ENCODE data around the gene CISTR. TPM values are rescaled to one million over a fixed set of nuclear protein-coding genes. Genes with fewer than 3 reads are reported as not detected.
A peak's percentile ranks its signal among the peaks of the same experiment; 100 is the strongest.

The CISTR gene
- total and polyA plus RNA-seq, 2 experiments from 2014 or later = not detected

DNA sequence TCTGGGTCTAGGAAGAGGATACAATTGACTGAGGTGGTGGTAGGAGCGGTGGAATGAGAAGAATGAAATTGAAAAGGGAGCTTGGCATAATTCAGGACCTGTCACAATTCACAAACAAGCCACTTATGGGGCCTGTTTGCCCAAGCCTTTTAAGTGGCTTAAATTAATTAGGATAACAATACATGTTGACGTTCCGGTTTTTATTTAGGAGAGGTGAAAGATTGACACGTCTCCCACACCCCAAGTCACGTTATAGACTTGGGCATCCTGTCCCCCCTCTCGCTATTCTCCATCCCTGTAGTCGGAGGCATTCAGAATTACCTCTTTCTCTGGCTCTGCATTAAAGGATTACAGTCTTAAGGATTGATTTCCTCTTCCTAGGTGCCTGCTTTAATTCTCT lies 23.6 kb downstream of the CISTR start (continued):
- TF ChIP-seq REST (IDR thresholded peaks at IDR 0.05; ENCODE audit: unreplicated experiment) (no peak), EZH2phosphoT487 (IDR thresholded peaks at IDR 0.05; ENCODE audit: unreplicated experiment) (no peak), POLR2AphosphoS5 (IDR thresholded peaks at IDR 0.05; ENCODE audit: low read depth) (no peak), CREB1 (CRISPR knock-in tag; IDR thresholded peaks at IDR 0.05; ENCODE audit: low read depth) (no peak), ZNF114 (CRISPR knock-in tag; IDR thresholded peaks at IDR 0.05) (no peak)

DNA sequence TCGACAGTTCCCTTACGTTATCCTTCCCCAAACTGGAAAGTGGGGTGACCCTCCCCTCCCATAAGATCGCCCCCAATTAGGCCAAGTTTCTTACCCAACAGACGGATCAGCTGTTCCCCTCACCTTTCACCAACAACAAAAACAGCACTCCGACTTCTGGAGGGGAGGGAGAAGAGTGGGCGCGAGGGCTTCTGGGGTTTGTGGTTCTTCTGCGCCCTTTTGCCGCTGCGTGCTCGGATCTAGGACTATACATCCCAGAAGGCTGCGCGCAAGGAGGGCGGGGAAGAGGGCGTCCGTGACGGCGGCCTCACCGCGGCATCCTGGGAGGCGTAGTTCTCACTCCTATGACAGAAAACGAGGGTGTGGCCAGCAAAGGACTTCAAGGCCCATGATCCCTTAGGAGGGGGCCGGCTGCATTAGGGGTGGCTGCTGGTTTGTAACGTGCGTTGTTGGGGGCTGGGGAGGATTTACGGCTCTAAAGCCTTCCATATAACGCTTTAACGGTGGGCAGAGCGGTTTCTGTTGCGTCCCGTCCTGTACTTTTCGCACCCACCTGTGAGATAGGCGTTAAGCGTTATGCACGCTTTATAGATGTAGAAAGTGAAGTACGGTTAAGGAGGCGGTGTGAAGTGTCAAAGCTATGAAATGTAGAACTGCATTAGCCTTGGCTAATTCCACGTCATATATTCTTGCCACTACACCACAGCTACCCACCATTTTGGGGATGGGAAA lies 24.3 kb downstream of the CISTR start, which contains the start of gene CALCOCO1:
Gene CALCOCO1, minus strand, starts transcription at position 143 of the 732 bp plus-strand sequence. CDS start 2,210 bp downstream, outside the sequence.
- H3K36me3 Mint-ChIP-seq (ENCODE audit: low read depth) = no peaks in the 10 kb centered on the region
- Histone ChIP-seq H3K27ac (ENCODE audit: low read depth) (no peak within 1 kb of the TSS), H3K36me3 (ENCODE audit: insufficient read depth) (no peaks in the 10 kb centered on the region), H3K4me2 (peak within 1 kb of the TSS; percentile 73), H3K79me2 (replicated peaks; ENCODE audit: insufficient read depth) (no peaks in the 10 kb centered on the region), H3K4me3 (peak within 1 kb of the TSS; percentile 58), H3K27me3 (ENCODE audit: insufficient read depth) (peaks cover under 1% of the 10 kb centered on the region; the same call in 1 of the 2 replicates), H3F3A (replicated peaks; ENCODE audit: low read depth) (no peaks in the 10 kb centered on the region), H4K20me1 (replicated peaks; ENCODE audit: insufficient read depth) (no peaks in the 10 kb centered on the region), H3K9me2 (ENCODE audit: insufficient read depth) (no peaks in the 10 kb centered on the region), H2AFZ (peak within 1 kb of the TSS; percentile 77; the same call in 1 of the 2 replicates), H3K4me1 (ENCODE audit: insufficient read depth) (peaks cover 8% of the 10 kb centered on the region; the same call in 1 of the 2 replicates)
- H3K27me3 Mint-ChIP-seq (ENCODE audit: insufficient read depth, low read depth, poor library complexity) = peaks cover 16% of the 10 kb centered on the region
- H3K4me1 Mint-ChIP-seq = peaks cover 16% of the 10 kb centered on the region; the same call in 2 of the 3 replicates
- ATAC-seq = peak; percentile 99
- H3K27ac Mint-ChIP-seq = peak within 1 kb of the TSS; percentile 82
- H3K4me3 Mint-ChIP-seq = peak within 1 kb of the TSS; percentile 93
- DNase-seq (ENCODE audit: low spot score) = peak; percentile 99
- peaks cover 2% of the 10 kb centered on the region; the same call in 2 of the 3 replicates for H3K9me3 Mint-ChIP-seq
- TF ChIP-seq ETS1 (IDR thresholded peaks at IDR 0.05) (peak; percentile 100), CTCF (conservative IDR thresholded peaks at IDR 0.05; ENCODE audit: low read depth in 2 of 2) (no peak), POLR2AphosphoS5 (IDR thresholded peaks at IDR 0.05; ENCODE audit: low read depth) (peak; percentile 88), CREB1 (CRISPR knock-in tag; IDR thresholded peaks at IDR 0.05; ENCODE audit: low read depth) (peak; percentile 95), ZNF114 (CRISPR knock-in tag; IDR thresholded peaks at IDR 0.05) (peak; percentile 77; the same call in 1 of the 2 replicates), EZH2phosphoT487 (IDR thresholded peaks at IDR 0.05; ENCODE audit: unreplicated experiment) (no peak), STAT1 (IDR thresholded peaks at IDR 0.05; ENCODE audit: unreplicated experiment) (no peak), ZNF331 (CRISPR knock-in tag; IDR thresholded peaks at IDR 0.05; ENCODE audit: low read depth) (0 out of 2 replicates have a peak, but pooled peaks have one; percentile 27), JUNB (IDR thresholded peaks at IDR 0.05; ENCODE audit: unreplicated experiment) (no peak), EZH2 (IDR thresholded peaks at IDR 0.05; ENCODE audit: low read depth, unreplicated experiment) (no peak)

Measured in GM23338 (cell line).